AML-193 (cell line): ENCODE results near the gene EIPR1.

Source experiments
- DNase-seq, 2 experiments: peaks; one replicate each; lab custom pipeline; 2025; lab: John Stamatoyannopoulos, UW

Gene EIPR1

GRCh38 chr2:3357926-3358325 is 19.7 kb downstream of the EIPR1 start:
- no peak for DNase-seq

GRCh38 chr2:3357446-3357845 is 20.2 kb downstream of the EIPR1 start:
- peak; percentile 30 to 41 for DNase-seq

DNA sequence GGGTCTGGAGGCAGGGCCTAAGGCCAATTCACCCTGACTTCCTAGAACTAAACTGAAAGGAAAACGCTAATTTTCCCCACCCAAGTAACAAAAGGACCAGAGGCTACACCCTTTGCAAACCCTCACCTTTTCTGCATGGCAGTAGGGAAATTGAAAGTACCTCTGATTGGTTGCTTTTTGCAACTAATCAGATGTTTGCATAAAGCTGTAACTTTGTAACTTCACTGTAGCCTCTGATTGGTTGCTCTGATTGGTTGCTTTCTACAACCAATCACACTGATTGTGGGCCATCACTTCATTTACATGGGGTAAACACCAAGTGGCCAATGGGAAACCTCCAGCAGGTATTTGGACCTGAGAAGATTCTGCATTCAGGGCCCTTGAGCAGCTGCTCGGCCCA is 20.8 kb downstream of the EIPR1 start:
- DNase-seq = no peak

DNA sequence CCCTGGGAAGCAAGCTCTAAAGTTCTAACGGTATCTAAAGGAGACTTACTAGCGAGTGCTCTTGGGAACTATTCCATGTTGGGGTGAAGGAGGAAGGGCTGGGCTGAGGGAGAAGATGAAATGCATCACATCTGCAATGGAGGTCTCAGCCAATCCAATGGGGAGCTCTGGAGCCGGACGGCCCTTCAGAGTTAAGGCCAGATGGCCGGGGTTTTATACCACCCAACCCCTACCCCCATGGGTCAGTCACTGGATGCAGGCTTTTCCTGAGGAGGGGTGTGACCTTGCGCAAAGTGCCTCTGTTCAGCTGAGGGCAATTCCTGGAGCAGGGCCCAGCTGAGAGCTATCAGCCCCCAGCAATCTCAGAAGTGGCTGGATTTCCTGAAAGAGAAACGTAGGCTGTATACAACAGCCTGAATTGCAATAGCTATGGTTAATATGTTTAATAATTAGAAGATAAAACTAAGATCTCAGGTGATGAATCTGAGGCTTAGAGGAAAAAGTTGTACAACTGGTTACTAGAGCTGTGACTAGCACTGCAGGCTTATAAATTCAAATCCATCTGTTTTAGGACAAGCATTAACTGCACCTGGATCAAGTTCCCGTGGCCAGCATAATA is 21.6 kb downstream of the EIPR1 start:
- no peak for DNase-seq

- DNase-seq = no peak
Observed at GRCh38 chr2:3354986-3355385, 22.6 kb downstream of the EIPR1 start.

GRCh38 chr2:3349211-3349693 is 28.4 kb downstream of the EIPR1 start:
- DNase-seq = no peak

DNA sequence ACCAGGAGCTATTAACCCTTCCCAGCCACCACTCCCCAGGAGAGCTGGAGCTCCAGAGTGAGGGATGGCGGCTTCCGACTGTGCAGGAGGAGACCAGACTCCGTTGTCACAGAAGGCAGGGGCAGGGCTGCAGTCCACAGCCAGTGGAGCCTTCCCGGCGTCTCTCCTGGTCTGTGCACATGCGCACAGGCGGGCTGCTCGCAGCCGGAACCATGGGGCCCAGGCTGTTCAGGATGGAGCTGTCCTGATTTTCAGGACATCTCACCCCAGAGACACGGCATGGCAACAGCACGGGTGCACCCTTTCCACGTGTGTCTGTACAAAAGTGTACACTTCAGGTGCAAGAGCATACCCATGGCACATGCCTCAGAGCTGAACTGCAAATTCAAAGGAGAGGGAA is 28.9 kb downstream of the EIPR1 start:
- no peak for DNase-seq

- no peak for DNase-seq
Observed at GRCh38 chr2:3345621-3346020, 32.0 kb downstream of the EIPR1 start.

- no peak for DNase-seq
Observed at GRCh38 chr2:3344897-3345296, 32.7 kb downstream of the EIPR1 start.

GRCh38 chr2:3343012-3343411 is 34.6 kb downstream of the EIPR1 start:
- DNase-seq = no peak

- no peak for DNase-seq
Observed at GRCh38 chr2:3342324-3342723, 35.3 kb downstream of the EIPR1 start.

- DNase-seq = no peak
Observed at GRCh38 chr2:3341336-3341735, 36.3 kb downstream of the EIPR1 start.

DNA sequence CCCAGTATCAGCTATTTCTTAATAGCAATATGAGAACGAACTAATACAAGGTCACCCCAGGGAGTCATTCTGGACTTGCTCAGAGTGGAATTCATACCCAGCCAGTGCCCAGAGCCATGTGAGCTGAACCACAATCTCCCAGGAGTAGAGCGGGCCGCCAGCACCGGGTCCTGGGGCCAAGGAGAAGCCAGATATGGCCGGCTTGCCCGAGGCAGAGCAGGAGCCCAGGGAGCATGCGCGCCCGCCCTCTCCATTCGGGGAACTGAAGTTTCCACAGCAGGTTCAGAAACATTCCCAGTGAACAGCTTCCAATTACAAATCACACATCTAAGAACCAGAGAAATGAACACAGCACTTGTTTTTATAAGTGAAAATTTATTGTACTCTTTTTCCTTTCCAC is 37.5 kb downstream of the EIPR1 start:
- DNase-seq = no peak

- DNase-seq = no peak
Observed at GRCh38 chr2:3338340-3338739, 39.3 kb downstream of the EIPR1 start.

- no peak for DNase-seq
Observed at GRCh38 chr2:3336844-3337243, 40.8 kb downstream of the EIPR1 start.

DNA sequence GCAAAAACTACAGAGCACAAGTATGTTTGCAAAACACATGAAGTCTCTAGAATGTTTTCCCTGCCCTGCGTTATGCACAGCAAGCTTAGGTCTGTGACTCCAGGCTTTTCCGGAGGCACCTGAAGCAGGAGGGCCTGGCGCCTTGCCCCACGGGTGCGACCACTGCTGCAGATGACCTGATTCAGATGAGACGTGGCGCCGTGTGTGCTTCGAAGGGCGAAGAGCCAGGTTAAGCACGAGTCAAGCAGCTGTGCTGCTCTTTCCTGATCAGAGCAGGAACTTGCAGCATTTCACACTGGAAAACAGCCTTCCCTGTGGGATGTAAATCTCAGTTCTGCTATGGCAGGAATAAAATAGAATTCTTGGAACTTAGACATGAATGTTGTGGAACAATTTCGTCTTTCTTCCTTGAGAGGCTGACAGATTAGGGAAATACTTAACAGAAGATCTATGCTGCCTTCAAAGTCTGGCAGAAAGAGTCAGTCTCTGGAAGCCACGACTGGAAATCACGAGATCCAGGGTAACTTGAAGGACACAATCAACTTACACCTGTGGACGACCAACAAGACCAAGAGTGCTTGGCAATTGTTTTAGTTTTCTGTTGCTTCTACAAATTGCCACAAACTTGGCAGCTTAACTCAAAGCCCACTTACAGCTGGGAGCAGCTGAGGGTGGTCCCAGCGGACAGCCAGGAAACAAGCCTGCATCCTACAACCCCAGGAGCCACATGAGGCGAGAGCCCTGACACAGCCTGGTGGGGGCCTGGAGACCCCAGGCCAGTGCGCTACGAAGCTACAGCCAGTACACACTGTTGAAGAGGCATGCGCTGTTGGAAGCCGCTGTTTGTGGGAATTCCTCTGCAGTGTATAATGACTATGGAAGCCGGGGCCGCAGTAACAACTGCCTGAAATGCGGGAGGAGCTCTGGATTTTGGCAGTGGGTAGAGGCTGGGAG is 42.9 kb downstream of the EIPR1 start:
- DNase-seq = no peak

GRCh38 chr2:3332133-3332532 is 45.5 kb downstream of the EIPR1 start:
- no peak for DNase-seq

- no peak for DNase-seq
Observed at GRCh38 chr2:3329491-3329890, 48.1 kb downstream of the EIPR1 start.

DNA sequence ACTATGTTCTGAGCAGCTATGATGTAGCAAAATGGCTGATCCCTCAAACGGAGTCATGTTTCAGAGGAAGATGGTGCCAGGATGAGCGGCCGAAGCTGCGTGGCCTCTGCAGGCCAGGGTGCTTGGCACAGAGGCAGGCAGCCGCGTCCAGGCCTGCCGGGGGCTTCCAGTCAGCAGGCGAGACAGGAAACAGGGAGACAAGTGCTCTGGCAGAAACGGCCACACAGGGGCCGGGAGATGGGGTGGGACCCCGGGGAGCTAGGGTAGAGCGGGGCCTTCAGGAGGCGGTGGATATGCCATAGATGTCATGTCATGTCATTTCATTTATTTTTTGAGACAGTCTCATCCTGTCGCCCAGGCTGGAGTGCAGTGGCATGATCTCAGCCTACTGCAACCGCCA is 50.7 kb downstream of the EIPR1 start:
- no peak for DNase-seq

- no peak for DNase-seq
Observed at GRCh38 chr2:3326182-3326537, 51.5 kb downstream of the EIPR1 start.

- DNase-seq = no peak
Observed at GRCh38 chr2:3325458-3326181, 52.0 kb downstream of the EIPR1 start.

DNA sequence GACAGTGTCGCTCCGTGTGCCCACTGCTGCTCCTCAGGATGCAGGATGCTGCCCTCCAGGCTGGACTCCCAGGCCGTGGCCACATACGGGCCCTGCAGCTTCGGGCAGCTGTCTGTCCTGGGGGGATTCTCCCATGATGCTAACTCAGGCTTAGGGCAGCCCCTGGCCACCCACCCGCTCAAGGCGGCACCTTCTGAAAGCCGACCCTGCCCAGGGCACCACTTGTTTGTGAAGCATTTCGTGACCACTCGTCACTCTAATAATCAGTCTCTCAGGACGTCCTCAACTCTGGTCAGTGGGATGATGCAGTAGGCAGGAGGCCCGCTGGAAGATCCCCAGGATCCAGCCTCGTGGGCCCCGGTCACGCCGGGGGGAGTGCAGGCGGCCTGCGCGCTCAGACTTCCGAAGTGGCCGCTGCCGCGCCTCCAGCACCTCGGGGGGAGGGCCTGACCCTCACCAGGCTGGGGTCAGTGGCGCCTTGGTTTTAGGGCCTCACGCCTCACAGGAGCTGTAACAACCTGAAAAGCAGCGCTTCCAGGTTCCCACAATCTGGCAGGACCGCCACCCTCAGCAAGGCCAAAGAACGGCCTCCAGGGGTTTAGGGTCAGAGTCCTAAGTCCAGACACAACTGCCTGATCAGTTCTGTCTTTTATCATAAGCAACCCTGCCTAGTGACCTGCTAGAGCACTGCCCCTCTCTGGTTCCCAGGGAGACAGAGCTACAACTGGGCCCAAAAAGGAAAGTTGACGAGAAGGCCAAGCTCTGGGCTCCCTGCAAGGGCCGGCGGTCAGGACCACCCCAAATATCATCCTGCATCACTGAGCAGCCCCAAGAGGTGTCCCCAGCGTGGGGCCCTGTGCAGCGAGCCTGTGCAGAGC is 53.0 kb downstream of the EIPR1 start:
- DNase-seq = no peak
